ENCODE data around the gene DTNBP1.

The DTNBP1 gene

DNA sequence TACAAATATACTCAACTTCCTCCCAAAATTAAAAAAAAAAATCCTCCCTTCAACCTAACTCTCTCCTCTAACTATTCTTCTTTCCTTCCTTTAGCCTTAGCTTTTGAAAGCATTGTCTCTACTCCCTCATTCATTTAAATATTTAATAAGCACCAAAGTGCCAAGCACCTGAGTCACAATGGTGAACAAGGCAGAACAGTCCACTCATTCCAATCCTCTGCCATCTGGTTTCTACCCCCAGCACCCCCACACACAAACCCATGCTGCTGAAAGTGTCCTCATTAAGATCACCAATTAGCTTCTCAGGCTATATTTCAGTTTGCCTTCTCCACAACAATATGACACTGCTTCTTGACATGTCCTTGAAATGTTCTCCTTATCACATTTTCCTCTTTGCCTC is 76.3 kb downstream of the DTNBP1 start:
- no peak for DNase-seq

DNA sequence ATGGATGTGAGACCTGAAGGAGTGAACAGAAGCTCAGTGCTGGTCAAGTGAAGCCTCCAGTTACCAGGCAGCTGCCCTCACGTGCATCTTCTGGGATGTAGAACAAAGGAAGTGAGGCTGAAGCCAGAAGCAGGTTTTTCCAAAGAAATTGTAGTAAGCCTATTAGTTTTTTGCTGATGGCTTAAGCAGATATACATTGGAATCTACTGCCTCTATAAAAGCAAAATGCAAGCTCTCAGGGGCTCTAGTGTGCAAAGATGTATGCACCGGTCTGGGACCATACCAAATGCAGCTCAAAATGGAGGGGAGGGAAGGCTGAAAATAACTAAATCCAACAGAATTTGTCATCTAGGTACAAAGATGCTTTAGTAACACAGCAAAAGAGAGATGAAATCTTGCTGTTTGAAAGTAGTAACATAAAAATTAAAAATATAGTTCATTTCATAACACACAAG is 77.0 kb downstream of the DTNBP1 start:
- DNase-seq: no peak

DNA sequence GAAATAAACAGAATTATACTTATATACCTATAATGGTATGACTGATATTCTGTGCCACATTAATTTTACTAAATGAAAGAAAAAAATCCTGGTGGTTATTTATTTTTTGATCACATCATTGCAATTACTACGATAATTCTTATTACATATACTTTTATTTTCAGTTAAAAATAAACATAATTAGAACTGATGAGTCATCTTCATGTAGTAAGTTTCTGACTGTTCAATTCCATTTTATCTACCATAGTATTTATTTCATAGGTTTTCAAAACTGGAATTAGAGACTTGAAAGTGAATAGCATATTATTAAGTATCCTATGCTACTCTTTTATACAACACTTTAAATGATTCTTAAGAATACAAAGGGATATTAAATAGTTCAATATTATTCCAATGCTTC is 80.3 kb downstream of the DTNBP1 start:
- no peak for DNase-seq

DNA sequence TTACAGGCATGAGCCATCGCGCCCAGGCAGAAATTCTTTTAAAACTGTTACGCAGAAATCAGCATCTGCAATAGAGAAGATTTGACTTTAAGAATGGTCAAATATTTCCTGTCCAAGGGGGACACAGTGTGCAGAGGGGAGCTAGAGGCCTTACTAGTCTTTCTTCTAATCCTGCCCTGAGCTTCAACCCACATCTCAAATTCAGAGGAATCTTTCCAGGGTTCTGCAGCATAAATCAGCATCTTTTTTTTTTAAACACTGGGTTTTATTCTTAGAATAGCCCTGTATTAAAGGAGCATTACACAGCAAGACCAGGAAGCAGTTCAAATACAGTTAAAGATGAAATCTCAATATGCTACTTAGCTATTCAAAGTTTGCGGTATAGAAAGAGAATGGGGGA is 81.1 kb downstream of the DTNBP1 start:
- DNase-seq: no peak

DNA sequence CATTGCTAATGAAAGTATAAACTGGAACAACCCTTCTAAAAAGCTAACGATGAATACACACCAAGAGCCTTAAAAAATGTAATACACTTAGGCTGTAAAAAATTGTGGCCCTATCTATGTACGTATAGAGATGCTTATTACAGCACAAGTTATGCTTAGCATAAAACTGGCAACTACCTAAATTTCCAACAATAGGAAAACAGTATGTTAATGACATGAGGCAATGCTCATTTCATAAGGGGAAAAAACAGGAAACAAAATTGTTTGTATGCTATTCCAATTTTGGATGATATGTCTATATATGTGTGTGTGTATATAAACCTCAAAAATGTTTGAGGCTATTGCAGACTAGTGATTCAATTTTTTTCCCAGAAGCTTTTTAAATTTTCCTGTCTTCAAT is 82.5 kb downstream of the DTNBP1 start:
- no peak for DNase-seq

DNA sequence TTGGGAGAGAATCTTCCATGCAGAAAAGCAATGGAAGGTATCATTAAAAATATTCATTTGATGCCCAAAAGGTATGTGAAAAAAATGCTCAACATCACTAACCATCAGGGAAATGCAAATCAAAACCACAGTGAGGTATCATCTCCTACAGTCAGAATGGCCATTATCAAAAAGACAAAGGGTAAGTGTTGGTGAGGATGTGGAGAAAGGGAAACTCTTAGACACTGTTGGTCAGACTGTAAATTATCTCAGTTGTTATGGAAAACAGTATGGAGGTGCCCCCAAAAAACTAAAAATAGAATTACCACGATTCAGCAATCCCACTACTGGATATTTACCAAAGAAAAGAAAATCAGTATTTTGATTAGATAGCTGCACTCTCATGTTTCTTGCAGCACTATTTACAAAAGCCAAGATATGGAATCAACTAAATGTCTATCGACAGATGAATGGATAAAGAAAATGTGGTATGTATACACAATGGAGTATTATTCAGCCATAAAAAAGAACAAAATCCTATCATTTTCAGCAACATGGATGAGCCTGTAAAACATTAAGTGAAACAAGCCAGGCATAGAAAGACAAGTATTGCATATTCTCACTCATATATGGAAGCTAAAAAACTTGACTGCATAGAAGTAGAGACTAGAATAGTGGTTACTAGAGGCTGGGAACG is 84.0 kb downstream of the DTNBP1 start:
- no peak for DNase-seq

DNA sequence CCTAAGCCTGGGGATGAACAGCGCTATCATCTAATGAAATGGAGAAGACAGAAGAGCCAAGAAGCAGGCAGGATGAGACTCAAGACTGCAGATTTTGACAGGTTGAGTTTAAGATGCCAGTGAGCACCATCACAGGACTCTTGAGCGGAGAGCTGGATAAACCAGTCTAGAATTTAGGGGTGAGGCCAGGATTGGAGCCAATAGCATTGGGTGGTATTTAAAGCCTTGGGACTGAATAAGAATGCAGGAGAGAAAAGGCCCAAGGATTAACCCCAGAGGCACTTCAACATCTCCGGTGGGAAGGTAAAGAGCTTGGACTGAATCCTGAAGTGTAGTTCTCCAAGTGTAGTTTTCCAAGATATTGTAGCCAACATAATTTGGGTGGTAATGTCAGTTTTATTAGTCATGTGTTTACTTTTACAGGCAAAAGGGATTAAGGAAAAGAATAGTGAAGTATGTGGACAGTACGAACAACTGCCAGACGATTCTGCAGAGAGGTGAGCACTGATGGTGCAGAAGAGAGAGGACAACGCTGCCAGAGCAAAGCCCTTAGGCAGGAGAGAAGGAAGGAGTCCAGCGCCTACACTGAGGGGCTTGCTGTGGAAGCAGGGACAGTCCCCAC is 85.2 kb downstream of the DTNBP1 start:
- no peak for DNase-seq

DNA sequence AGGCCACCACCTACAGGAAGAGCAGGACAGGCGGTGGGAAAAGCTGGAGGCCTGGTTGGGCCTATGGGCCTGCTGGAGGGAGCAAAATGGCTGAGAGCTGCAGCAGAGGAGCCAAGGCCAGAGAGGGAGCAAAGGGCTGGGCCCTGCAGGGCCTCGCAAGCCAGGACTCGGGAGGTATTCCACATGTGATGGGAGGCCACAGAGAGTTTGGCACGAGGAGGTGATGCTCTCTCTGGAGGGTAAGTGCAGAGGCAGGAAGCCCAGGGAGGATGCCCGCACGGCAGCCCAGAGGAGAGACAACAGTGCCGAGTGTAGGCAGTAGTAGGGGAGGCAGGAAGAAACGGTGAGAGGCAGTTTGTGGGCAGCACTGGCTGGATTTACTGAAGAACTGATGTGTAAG is 85.7 kb downstream of the DTNBP1 start:
- DNase-seq: no peak

DNA sequence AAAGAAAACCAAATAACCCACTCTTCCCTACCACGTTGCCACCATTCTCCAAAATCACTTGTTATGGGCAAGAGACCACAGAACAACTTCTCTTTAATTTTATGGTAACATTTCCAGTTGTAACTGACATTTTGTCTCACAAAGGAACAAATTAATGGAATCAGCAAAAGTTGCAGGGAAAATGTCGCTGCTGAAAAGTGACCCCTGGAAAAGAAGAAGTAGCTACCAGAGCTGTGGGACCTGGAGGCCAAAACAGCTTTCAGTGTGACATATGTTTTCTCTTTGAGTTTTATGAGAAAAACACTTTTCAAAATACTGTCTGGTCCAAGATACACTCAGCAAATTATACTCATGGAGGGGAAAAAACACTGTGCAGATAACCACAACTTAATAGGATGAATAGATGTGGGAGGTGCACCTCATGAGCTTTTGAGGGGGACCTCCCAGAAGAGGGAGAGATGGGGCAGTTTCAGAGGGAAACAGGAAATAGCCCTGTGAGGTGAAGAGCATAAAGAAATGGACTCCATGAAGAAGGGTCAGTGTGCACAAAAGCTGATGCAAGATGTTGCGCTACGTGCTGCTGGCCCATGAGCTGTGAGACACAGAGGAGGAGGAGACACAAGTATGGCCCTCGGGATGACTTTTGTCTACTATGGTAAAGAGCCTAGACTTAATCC is 87.3 kb downstream of the DTNBP1 start:
- DNase-seq: no peak

DNA sequence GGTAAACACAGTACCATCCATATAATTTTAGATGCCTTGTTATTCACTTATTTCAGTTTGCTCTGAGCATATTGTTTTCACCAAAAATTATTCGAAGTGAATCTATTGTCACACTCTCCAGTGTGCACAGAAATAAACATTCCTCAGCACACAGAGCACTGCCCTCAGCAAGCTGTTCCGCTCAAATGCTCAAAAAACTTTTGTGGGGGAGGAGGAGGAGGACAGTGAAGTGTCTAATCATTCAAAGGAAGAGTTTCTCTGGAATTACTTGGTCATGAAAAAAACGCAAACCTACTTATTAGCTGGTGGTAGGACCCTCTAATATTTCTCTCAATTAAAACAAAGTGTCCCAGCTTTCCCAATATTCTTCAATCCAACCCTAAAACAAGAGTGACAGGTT is 88.3 kb downstream of the DTNBP1 start:
- no peak for DNase-seq

DNA sequence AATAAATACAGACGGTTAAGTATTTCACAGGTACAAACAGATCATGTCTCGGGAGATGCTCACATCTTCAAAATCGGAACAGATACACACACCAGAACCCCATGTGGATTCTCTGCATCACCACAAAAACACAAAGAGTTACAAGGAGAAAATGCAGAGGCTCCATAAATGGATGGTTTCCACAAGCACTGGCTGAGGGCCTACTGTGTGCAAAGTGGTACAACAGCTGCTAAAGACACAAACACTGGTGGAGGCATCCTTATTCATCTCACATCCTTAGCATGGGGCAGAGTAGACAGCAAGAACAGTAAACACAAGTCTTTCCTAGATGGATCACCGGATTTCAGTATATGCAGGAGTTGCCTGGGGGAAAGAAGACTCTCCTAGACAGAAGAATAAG is 88.8 kb downstream of the DTNBP1 start:
- no peak for DNase-seq

DNA sequence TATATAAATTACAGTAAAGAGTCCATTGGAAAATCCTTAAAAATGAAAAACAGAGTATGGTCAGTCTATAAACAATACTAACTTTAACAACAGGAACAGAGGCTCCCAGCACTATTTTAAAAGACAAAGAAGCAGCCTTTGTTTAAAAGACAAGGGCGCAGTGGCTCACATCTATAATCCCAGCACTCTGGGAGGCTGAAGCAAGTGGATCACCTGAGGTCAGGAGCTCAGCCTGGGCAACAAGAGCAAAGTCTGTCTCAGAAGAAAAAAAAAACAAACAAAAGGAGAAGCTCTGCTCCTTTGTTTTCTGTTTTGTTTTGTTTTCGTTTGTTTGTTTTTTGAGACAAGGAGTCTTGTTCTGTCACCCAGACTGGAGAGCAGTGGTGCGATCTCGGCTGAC is 89.4 kb downstream of the DTNBP1 start:
- no peak for DNase-seq

DNA sequence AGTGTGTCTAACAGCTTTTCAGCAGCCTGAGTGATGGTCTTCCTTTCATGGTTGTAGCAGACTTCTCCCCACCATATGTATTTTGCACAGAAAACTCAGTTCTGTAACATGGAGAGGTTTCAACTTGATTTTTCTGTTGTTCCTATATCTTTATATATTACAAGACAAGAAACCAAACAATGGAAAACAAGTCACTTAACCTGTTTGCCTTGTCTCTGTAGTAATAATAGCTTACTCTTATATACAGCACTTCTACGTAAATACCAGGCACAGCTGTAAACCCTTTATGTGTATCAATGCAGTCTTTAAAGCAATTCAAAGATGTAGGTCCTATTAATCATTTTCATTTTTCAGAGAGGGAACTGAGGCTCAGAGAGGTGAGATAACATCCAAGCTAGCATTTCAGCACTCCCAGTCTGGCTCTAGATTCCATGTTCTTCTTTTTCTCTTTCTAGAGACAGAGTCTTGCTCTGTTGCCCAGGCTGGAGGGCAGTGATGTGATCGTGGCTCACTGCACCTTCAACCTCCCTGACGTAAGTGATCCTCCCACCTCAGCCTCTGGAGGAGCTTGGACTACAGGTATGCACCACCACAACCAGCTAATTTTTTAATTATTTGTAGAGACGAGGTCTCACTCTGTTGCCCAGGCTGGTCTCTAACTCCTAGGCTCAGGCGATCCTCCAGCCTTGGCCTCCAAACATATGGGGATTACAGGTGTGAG is 90.4 kb downstream of the DTNBP1 start:
- no peak for DNase-seq

DNA sequence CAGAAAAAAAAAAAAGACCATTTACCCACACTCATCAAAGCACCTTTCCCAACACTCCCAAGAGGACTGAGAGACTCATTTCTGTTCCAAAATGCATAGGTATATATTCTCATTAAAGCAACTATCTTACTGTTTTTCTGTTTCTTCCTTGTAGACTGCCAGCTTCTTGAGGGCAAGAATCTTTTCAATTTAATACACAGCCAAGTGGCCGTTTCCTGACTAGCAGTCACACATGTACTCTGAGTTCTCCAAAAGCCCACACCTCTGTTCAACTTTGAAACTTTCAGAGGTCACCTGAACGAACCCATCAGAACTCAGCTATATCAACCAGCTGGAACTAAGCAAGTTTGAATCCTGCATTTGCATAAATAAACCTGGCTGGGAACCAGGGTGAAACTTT is 92.7 kb downstream of the DTNBP1 start:
- DNase-seq: no peak

DNA sequence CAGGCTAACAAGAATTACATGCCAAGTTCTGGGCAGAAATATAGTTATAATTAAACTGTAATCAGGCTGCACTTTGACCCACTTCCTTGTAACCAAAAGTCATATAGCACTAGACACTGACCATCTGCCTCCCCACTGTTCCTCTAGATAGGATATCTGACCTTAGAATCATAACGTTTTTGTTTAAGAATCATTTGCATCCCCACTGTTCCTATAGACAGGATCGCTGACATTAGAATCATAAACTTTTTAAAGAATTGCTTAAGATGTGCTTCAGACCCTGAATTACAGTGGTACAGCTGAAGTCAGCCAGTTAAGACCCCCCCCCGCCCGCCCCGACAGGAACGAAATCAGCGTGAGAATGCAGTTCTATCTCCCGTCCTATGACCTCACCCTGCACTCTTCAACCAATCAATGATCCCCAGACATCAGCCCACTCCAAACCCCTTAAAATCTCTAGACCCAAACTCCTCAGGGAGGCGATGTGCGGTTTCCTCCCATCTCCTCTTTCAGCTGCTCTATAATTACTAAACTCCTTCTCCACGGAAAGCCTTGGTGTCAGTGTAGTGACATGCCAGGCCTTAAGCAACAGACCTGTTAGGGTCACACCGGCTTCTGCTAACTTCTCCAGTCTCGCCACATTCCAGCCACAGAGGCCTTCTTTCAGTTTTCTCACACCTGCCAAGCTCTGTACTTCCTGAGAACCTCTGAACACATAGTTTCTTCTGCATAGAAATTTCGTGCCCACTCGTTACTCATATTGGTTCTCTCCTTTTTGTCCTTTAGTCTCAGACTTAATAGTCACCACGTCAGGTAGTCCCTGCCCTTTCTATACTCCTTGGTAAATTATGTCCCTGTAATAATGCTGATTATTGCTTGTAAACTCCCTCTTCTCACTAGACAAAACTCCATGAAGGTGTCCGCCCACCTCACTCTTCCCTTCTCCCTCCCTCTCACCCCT is 93.5 kb downstream of the DTNBP1 start:
- no peak for DNase-seq

DNA sequence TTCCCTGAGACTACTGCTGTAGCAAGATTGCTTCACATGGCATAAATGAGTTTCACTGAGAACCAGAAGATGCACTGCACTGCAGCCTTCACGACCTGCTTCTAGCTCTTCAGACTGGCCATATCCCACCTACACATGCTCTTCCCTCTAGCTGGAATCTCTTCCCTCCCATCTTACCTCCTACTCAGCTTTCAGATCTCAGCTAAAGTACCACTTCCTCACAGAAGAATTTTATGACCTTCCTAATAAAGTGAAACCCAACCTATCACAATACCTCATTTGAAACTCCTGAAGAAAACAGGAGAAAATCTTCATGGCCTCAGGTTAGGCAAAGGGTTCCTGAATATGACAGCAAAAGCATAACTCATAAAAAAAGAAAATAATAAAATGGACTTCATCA is 99.9 kb downstream of the DTNBP1 start:
- no peak for DNase-seq

DNA sequence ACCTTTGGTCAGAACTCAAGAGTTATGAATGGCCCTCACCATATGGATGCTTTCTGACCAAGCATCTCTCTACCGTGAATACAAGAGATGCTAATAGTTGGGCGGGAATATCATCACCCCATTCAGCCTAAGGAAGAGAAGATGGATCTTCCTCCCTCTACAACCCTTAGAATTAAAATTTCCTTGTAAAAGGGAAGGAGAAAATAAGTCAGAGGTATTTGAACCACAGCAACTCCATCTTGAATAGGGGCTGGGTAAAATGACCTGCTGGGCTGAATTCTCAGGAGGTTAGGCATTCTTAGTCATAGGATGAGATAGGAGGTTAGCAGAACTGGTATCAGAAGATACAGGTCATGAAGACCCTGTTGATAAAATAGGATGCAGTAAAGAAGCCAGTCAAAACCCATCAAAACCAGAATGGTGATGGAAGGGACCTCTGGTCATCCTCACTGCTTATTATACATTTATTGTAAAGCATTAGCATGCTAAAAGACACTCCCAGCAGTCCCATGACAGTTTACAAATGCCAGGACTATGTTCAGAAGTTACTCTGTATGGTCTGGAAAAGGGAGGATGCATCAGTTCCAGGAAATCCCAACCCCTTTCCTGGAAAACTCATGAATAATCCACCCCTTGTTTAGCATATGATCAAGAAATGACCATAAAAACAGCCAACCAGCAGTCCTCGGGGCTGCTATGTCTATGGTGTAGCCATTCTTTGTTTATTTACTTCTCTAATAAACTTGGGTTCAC is 101.2 kb downstream of the DTNBP1 start:
- no peak for DNase-seq

DNA sequence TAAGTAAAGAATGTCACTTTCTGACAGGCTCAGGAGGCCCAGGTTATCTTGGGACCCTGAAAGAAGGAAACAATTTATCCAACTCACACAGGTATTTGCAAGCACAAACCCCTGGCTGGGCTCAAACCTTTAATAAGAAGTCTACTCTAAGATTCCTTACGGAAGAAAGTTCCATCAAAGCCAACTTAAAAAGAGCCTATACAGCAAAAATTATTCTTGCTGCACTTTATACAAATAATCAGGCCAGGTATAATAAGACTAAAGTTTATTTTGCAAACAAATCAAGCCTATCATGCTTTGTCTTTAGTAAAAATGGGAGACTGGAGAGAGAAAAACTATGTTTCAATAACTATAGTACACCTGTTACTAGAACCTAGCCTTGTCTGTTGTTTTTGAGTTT is 102.1 kb downstream of the DTNBP1 start:
- DNase-seq: no peak

DNA sequence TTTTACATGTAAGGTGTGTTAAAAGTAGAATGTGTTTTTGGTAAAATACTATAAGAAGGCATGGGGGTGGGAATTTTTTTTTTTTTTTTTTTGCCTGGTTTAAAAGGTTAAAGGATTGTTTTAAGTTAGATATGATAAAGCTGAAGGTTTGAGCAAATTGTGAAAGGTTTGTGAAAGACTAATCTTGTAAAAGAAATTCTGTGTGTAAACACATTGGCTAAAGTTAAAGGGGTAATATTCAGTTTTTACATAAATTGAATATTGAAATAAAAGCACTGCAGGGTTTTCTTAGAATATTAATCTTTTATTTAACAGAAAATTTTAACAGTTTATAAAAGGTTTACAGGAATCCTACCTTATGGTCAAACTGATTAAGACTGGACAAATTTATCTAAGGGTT is 105.7 kb downstream of the DTNBP1 start:
- no peak for DNase-seq

DNA sequence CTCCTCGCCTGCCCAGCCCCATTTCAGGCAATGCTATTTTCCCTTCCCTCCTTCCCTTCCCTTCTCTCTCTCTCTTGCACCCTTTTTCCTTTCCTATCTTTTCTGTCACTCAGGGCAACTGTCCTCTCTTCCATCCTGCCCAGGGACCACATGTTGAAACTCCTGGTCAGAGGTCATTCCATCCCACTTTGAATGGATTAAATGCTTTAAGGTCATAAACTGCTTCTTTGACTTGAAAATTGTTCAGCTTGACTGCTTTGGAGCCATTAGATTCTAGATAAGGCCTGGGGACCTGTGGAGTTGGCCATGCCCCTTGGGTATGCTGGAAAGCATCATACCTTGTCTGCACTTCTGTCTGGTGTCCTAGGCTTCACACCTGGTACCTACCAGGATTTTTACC is 106.1 kb downstream of the DTNBP1 start:
- no peak for DNase-seq

DNA sequence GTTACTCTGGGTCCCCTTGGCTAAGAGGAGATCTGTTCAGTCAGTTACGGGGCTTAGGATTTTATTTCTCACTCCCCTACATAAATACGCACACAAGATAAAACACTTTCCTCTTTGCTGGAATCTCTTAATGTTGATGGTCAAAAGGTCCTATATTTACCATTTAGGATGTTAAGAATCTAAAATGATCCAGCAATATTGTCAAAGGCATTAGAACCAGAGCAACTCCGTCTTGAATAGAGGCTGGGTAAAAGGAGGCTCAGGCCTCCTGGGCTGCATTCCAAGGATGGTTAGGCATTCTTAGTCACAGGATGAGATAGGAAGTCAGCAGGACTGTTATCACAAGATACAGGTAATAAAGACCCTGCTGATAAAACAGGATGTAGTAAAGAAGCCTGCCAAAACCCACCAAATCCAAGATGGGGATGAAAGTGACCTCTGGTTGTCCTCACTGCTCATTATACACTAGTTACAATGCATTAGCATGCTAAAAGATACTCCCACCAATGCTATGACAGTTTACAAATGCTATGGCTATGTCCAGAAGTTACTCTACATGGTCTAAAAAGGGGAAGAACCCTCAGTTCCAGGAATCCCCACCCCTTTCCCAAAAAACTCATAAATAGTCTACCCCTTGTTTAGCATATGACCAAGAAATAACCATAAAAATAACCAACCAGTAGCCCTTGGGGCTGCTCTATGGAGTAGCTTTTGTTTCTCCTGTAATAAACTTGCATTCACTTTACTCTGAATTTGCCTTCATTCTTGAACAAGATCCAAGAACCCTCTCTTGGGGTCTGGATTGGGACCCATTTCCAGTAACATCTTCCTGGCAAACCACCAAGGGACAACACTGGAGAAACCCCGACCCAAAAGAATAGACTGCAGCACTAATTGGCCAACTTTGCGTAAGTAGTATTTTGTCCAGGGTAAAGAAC is 107.5 kb downstream of the DTNBP1 start:
- DNase-seq: no peak
